Measurements from ENCODE around the gene OPCML. TPM values are rescaled to one million over a fixed set of nuclear protein-coding genes. Genes with fewer than 3 reads are reported as not detected.

The OPCML gene
- total RNA-seq, 1 donor from 2014 or later = not detected

DNA sequence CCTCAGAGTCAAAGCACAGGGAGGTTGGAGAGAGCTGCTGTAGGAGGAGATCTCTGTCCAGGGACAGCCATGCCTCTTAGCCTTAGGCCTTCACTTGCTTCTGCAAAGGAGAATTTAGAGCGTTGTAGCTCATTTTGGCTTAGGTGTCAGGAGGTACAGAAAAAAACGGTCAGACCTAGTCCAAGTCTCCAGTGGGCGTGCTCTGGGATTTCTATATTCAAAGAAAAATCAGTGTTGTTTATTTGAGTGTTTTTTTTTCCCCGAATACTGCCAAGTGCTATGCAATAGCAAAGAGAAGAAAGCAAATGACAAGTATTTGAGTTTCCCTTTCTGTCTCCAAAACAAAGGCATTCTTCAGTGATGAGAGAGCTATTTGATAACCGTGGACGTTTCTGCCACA, 22.7 kb upstream of the OPCML start:
- no peaks in the 10 kb centered on the region for H3K4me1 ChIP-seq
- no peaks in the 10 kb centered on the region for H3K27me3 ChIP-seq
- TF ChIP-seq, protein P1, sequence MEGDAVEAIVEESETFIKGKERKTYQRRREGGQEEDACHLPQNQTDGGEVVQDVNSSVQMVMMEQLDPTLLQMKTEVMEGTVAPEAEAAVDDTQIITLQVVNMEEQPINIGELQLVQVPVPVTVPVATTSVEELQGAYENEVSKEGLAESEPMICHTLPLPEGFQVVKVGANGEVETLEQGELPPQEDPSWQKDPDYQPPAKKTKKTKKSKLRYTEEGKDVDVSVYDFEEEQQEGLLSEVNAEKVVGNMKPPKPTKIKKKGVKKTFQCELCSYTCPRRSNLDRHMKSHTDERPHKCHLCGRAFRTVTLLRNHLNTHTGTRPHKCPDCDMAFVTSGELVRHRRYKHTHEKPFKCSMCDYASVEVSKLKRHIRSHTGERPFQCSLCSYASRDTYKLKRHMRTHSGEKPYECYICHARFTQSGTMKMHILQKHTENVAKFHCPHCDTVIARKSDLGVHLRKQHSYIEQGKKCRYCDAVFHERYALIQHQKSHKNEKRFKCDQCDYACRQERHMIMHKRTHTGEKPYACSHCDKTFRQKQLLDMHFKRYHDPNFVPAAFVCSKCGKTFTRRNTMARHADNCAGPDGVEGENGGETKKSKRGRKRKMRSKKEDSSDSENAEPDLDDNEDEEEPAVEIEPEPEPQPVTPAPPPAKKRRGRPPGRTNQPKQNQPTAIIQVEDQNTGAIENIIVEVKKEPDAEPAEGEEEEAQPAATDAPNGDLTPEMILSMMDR (IDR thresholded peaks at IDR 0.05) = no peak
- H3K9me3 ChIP-seq = no peaks in the 10 kb centered on the region
- intact Hi-C loops (cut with DNase I) = no loop called here
- H3K27ac ChIP-seq = no peak overlapping the region
- DNase-seq (ENCODE audit: low spot score in 2 of 2) = no peak
- H3K36me3 ChIP-seq = no peaks in the 10 kb centered on the region
- no peak overlapping the region for H3K4me3 ChIP-seq

- no peak for DNase-seq (ENCODE audit: low spot score in 2 of 2)
- TF ChIP-seq, protein P1 (IDR thresholded peaks at IDR 0.05) = no peak
- no peak overlapping the region for H3K27ac ChIP-seq
- no peaks in the 10 kb centered on the region for H3K4me1 ChIP-seq
- H3K27me3 ChIP-seq = no peaks in the 10 kb centered on the region
- intact Hi-C loops (cut with DNase I) = no loop called here
- no peaks in the 10 kb centered on the region for H3K9me3 ChIP-seq
- H3K36me3 ChIP-seq = no peaks in the 10 kb centered on the region
- H3K4me3 ChIP-seq = no peak overlapping the region
Observed at GRCh38 chr11:133553885-133554740, 21.8 kb upstream of the OPCML start.

DNA sequence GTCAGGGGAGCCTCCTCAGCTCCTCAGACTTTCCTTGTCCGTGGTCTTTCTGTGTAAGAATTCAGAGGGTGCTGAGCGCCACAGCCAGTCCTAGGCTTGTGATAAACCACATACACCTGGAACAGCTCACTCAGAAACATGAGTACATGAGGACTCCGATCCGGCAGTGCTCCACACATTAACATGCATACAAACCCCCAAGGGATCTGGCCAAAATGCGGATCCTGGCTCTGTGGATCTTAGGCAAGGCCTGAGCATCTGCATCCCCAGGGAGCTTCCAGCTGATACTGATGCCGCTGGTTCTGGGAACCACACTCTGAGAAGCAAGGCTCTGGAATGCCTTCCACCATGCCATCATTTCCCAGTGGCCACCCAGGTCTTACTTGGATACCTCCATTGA, 20.6 kb upstream of the OPCML start:
- Histone ChIP-seq H3K27ac (no peak overlapping the region), H3K27me3 (no peaks in the 10 kb centered on the region), H3K36me3 (no peaks in the 10 kb centered on the region), H3K9me3 (no peaks in the 10 kb centered on the region), H3K4me1 (no peaks in the 10 kb centered on the region), H3K4me3 (no peak overlapping the region)
- TF ChIP-seq, protein P1 (IDR thresholded peaks at IDR 0.05) = no peak
- intact Hi-C loops (cut with DNase I) = no loop called here
- no peak for DNase-seq (ENCODE audit: low spot score in 2 of 2)

DNA sequence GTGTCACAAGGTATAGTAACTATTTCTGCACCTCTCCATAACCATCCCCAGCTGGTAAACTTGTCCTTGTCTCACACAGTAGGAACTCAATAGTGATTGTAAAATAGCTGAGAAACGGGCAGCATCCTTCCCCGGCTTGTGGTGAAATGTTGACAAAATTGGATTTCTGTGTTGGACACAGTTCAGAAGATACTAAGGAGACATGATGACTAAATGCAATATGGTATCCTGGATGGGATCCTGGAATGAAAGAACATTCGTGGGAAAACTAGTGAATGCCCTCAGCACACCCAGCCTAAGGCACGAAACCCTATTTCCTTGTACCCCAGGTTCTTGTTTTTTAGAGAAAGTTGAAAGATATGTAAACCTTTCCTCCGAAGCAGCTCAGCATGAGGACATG, 18.8 kb upstream of the OPCML start:
- Histone ChIP-seq H3K4me3 (no peak overlapping the region), H3K4me1 (no peaks in the 10 kb centered on the region), H3K36me3 (no peaks in the 10 kb centered on the region), H3K27me3 (no peaks in the 10 kb centered on the region), H3K27ac (no peak overlapping the region), H3K9me3 (no peaks in the 10 kb centered on the region)
- no peak for DNase-seq (ENCODE audit: low spot score in 2 of 2)
- intact Hi-C loops (cut with DNase I) = no loop called here
- TF ChIP-seq, protein P1 (IDR thresholded peaks at IDR 0.05) = no peak

DNA sequence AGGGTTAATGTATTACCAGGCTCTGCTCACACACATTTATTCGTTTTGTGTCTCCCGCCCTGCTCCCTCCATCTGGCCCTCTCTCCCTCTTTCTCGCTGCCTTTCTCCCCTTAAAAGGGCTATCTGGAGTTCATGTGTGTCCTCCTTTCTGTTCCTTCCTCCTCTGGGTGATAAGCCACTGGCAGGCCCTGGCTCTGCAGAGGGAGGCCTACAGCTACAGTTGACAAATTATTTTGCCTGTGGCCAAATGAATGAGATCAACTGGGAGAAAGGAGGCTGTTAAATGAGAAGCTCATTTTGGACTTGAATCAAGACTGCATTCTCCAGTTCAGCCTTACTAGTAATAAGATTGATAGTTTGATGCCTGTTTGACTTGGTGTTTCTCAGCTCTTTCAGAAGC, 17.5 kb upstream of the OPCML start:
- intact Hi-C loops (cut with DNase I) = no loop called here
- no peaks in the 10 kb centered on the region for H3K4me1 ChIP-seq
- TF ChIP-seq, protein P1 (IDR thresholded peaks at IDR 0.05) = no peak
- H3K4me3 ChIP-seq = no peak overlapping the region
- no peaks in the 10 kb centered on the region for H3K9me3 ChIP-seq
- H3K36me3 ChIP-seq = no peaks in the 10 kb centered on the region
- H3K27ac ChIP-seq = no peak overlapping the region
- no peak for DNase-seq (ENCODE audit: low spot score in 2 of 2)
- no peaks in the 10 kb centered on the region for H3K27me3 ChIP-seq
